Fibroblast of lung (primary cell): ENCODE measurements around the gene GDA. TPM values are rescaled to one million over a fixed set of nuclear protein-coding genes. Genes with fewer than 3 reads are reported as not detected.

Experiments used
- DNase-seq, 2 donors: peaks; one replicate each; pipeline versions ENCODE4 v3.0.0 to v3.0.0-alpha.2; 2010; ENCODE audit warnings: low read depth in 2 of 2
- H2AFZ ChIP-seq: 2 replicates; pipeline ENCODE4 v1.5.1; 2012; ENCODE audit warnings: low read length, control low read depth, inconsistent platforms
- H3K27ac ChIP-seq: 2 replicates; pipeline ENCODE4 v1.5.1; 2011; ENCODE audit warnings: low read length, control low read depth; ENCODE audit not compliant: insufficient read depth
- H3K27me3 ChIP-seq: 2 replicates; pipeline ENCODE4 v1.5.1; 2011; ENCODE audit warnings: mild to moderate bottlenecking, low read length; ENCODE audit not compliant: control insufficient read depth, insufficient read depth
- H3K36me3 ChIP-seq: 2 replicates; pipeline ENCODE4 v1.5.1; 2011; ENCODE audit warnings: low read length; ENCODE audit not compliant: control insufficient read depth, insufficient read depth
- H3K4me1 ChIP-seq: 2 replicates; pipeline ENCODE4 v1.5.1; 2011; ENCODE audit warnings: low read length; ENCODE audit not compliant: control insufficient read depth, insufficient read depth; ENCODE audit errors: extremely low read depth
- H3K4me2 ChIP-seq: 2 replicates; pipeline ENCODE4 v1.5.1; 2011; ENCODE audit warnings: low read length, control low read depth; ENCODE audit not compliant: insufficient read depth; ENCODE audit errors: extremely low read depth
- H3K4me3 ChIP-seq, 4 experiments: fragments of 200-600 bp in 1 of 4; sonication (generic) in 1 of 4; replicated peaks in 1 of 4; 2 replicates each; pipeline ENCODE4 v1.5.1; 2011 to 2016; ENCODE audit warnings: low read length in 4 of 4, low read depth in 3 of 4, mild to moderate bottlenecking in 3 of 4, control low read depth in 2 of 4, inconsistent platforms in 1 of 4, mixed read lengths in 1 of 4; ENCODE audit not compliant: insufficient read depth in 1 of 4; ENCODE audit errors: control extremely low read depth in 1 of 4
- H3K79me2 ChIP-seq: 2 replicates; pipeline ENCODE4 v1.5.1; 2012; ENCODE audit warnings: mild to moderate bottlenecking, low read length, inconsistent platforms; ENCODE audit not compliant: control insufficient read depth, insufficient read depth
- H3K9ac ChIP-seq: 2 replicates; pipeline ENCODE4 v1.5.1; 2011; ENCODE audit warnings: mild to moderate bottlenecking, low read length, control low read depth; ENCODE audit not compliant: insufficient read depth
- H3K9me3 ChIP-seq: 2 replicates; pipeline ENCODE4 v1.5.1; 2012; ENCODE audit warnings: low read depth, low read length; ENCODE audit not compliant: control insufficient read depth, insufficient read depth
- H4K20me1 ChIP-seq: 2 replicates; pipeline ENCODE4 v1.5.1; 2011; ENCODE audit warnings: low read length; ENCODE audit not compliant: control insufficient read depth, insufficient read depth; ENCODE audit errors: extremely low read depth
- CTCF ChIP-seq, 2 donors: IDR thresholded peaks in 1 of 2; conservative IDR thresholded peaks in 1 of 2; 1 replicate in 1 of 2; 2 replicates in 1 of 2; pipeline ENCODE4 v1.5.1; 2011 to 2012; ENCODE audit warnings: low read length in 2 of 2, control low read depth in 1 of 2, inconsistent platforms in 1 of 2, low read depth in 1 of 2, mild to moderate bottlenecking in 1 of 2
- EZH2 ChIP-seq: IDR thresholded peaks from 2 replicates; pipeline ENCODE4 v1.5.1; 2012; ENCODE audit warnings: low read length, control low read depth, mild to moderate bottlenecking; ENCODE audit errors: missing control alignments
- polyA plus RNA-seq, 2 donors: library from polyadenylated mRNA; depleted of rRNA in 1 of 2; stranded (reverse) in 1 of 2; unstranded in 1 of 2; fragments of >200 nt; gene quantifications; 2 replicates each; pipeline ENCODE4 v1.2.1, GENCODE V29; 2011 to 2012; ENCODE audit warnings: missing spikeins in 1 of 2
- total RNA-seq: library from RNA; depleted of rRNA; stranded (reverse); fragments of >200 nt; gene quantifications from 2 replicates; pipeline ENCODE4 v1.2.1, GENCODE V29; 2014

GDA gene
- total and polyA plus RNA-seq, 2 donors (not counting 1 experiment from before 2014, with no cell fraction given), result not detected

- H3K36me3 ChIP-seq, result no peaks in the 10 kb centered on the region
- no peaks in the 10 kb centered on the region for H4K20me1 ChIP-seq
- no peaks in the 10 kb centered on the region for H3K4me1 ChIP-seq
- H3K4me3 ChIP-seq, result no peak overlapping the region
- H3K79me2 ChIP-seq, result no peaks in the 10 kb centered on the region
- TF ChIP-seq EZH2 (no peak), CTCF (conservative IDR thresholded peaks at IDR 0.05 in 1 of 2, IDR thresholded peaks at IDR 0.05 in 1 of 2; ENCODE audit: low read depth in 1 of 2, low read length in 2 of 2) (no peak)
- no peaks in the 10 kb centered on the region for H3K9me3 ChIP-seq
- DNase-seq, result no peak
- no peak overlapping the region for H3K4me2 ChIP-seq
- H3K27me3 ChIP-seq, result no peaks in the 10 kb centered on the region
- H3K9ac ChIP-seq, result no peak overlapping the region
- H2AFZ ChIP-seq, result no peak overlapping the region
- no peak overlapping the region for H3K27ac ChIP-seq
These were observed 18.8 kb downstream of the GDA start for GRCh38 chr9:72168075-72168474.

GRCh38 chr9:72169178-72169577 lies 19.9 kb downstream of the GDA start:
- Histone ChIP-seq H4K20me1 (no peaks in the 10 kb centered on the region), H3K4me1 (no peaks in the 10 kb centered on the region), H3K9me3 (no peaks in the 10 kb centered on the region), H3K79me2 (no peaks in the 10 kb centered on the region), H3K4me3 (no peak overlapping the region), H3K9ac (no peak overlapping the region), H3K4me2 (no peak overlapping the region), H3K36me3 (no peaks in the 10 kb centered on the region), H3K27me3 (no peaks in the 10 kb centered on the region), H3K27ac (no peak overlapping the region), H2AFZ (no peak overlapping the region)
- TF ChIP-seq EZH2 (no peak), CTCF (conservative IDR thresholded peaks at IDR 0.05 in 1 of 2, IDR thresholded peaks at IDR 0.05 in 1 of 2; ENCODE audit: low read depth in 1 of 2, low read length in 2 of 2) (no peak)
- no peak for DNase-seq

- H3K79me2 ChIP-seq, result no peaks in the 10 kb centered on the region
- no peaks in the 10 kb centered on the region for H4K20me1 ChIP-seq
- no peak overlapping the region for H2AFZ ChIP-seq
- no peak for TF ChIP-seq CTCF (conservative IDR thresholded peaks at IDR 0.05 in 1 of 2, IDR thresholded peaks at IDR 0.05 in 1 of 2; ENCODE audit: low read depth in 1 of 2, low read length in 2 of 2)
- no peak for TF ChIP-seq EZH2
- H3K4me2 ChIP-seq, result no peak overlapping the region
- no peaks in the 10 kb centered on the region for H3K27me3 ChIP-seq
- DNase-seq, result no peak
- H3K4me3 ChIP-seq, result no peak overlapping the region
- no peaks in the 10 kb centered on the region for H3K36me3 ChIP-seq
- H3K9ac ChIP-seq, result no peak overlapping the region
- no peak overlapping the region for H3K27ac ChIP-seq
- H3K9me3 ChIP-seq, result no peaks in the 10 kb centered on the region
- no peaks in the 10 kb centered on the region for H3K4me1 ChIP-seq
These were observed 23.8 kb downstream of the GDA start for GRCh38 chr9:72173080-72173479.
